GM21619 (cell line): ENCODE data around the gene CAD.

ENCODE experiments used
- ATAC-seq: cut with Tn5 transposase; IDR thresholded peaks from one replicate; pipeline ENCODE4 v1.9.1; 2021; ENCODE audit not compliant: unreplicated experiment

Gene CAD

DNA sequence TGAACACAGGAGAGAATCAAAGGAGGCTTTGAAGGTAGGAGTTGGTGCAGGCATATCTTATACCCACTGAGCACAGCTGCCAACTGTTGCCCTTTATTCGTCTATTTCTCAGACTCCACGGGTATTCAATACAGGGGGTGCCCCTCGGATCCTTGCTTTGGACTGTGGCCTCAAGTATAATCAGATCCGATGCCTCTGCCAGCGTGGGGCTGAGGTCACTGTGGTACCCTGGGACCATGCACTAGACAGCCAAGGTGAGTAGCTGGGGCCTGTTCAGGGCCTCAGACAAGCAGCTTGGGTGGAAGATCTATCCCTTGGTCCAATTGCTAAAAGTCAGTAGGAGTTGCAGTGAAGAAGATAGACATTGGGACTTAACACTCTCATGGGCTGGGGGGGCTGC is 5.2 kb downstream of the CAD start:
- ATAC-seq, result no peak

DNA sequence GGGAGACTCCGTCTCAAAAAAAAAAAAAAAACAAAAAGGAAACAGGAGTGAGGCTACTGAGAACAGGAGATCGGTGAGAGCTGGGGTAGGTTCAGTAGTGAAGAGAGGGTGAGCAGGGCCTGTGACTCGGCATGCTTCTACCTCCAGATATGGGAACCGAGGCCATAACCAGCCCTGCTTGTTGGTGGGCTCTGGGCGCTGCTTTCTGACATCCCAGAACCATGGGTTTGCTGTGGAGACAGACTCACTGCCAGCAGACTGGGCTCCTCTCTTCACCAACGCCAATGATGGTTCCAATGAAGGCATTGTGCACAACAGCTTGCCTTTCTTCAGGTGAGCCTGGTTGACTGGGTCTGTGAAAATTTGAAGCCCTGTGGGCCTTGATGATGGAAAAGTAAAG is 6.2 kb downstream of the CAD start:
- ATAC-seq, result no peak

DNA sequence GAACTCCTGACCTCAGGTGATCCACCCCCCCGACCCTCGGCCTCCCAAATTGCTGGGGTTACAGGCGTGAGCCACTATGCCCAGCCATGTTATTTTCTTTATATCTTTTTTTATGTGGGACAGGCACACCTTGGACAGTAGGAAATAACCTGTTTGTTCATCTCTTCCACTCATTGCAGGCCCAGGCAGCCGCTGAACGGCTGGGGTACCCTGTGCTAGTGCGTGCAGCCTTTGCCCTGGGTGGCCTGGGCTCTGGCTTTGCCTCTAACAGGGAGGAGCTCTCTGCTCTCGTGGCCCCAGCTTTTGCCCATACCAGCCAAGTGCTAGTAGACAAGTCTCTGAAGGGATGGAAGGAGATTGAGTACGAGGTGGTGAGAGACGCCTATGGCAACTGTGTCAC is 8.4 kb downstream of the CAD start:
- no peak for ATAC-seq

DNA sequence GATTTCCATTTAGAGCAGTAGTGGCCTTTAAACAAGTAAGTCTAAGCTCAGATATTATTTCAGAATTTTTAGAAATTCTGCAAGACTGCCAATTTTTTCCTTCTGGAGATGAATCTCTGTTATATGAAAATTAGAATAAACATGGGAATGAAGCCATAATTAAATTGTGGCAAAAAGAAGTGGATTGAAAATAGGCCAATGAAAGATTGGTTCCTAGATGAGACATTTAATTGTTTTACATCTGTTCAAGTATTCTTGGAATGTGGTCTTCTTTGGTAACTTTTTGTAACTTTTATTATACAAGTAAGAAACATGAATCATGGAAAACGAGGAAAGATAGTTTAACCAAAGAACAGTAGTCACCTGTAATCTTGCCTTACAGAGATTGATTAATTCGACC is 10.3 kb downstream of the CAD start:
- no peak for ATAC-seq

DNA sequence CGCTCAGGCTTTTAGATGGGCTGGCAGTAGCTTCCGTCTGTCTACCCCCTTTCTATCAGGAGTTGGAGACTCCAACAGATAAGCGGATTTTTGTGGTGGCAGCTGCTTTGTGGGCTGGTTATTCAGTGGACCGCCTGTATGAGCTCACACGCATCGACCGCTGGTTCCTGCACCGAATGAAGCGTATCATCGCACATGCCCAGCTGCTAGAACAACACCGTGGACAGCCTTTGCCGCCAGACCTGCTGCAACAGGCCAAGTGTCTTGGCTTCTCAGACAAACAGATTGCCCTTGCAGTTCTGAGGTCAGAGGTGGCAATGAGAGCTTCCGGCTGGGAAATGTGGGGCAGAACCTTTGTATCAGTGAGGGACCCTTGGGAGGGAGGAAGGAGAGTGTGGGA is 14.8 kb downstream of the CAD start:
- ATAC-seq, result no peak

DNA sequence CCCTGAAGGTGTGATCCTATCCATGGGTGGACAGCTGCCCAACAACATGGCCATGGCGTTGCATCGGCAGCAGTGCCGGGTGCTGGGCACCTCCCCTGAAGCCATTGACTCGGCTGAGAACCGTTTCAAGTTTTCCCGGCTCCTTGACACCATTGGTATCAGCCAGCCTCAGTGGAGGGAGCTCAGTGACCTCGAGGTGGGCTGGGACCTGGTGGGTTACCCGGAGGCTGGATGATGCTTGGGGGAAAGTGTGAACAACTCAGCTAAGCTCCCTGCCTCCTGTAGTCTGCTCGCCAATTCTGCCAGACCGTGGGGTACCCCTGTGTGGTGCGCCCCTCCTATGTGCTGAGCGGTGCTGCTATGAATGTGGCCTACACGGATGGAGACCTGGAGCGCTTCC is 16.2 kb downstream of the CAD start:
- no peak for ATAC-seq

DNA sequence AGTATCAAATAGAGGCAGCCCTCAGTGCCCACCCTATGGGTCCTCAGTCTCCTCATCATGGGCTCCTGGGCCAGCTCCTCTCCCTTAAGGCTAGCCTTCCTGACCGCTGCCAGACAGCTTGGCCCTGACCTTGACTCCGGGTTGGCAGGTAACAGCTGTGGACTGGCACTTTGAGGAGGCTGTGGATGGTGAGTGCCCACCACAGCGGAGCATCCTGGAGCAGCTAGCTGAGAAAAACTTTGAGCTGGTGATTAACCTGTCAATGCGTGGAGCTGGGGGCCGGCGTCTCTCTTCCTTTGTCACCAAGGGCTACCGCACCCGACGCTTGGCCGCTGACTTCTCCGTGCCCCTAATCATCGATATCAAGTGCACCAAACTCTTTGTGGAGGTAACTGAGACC is 19.0 kb downstream of the CAD start:
- ATAC-seq, result no peak

GRCh38 chr2:27236626-27237025 is 19.5 kb downstream of the CAD start:
- ATAC-seq, result no peak

GRCh38 chr2:27237341-27237945 is 20.3 kb downstream of the CAD start:
- ATAC-seq, result no peak

- ATAC-seq, result no peak
Measured at GRCh38 chr2:27238976-27239375, 21.8 kb downstream of the CAD start.

GRCh38 chr2:27240406-27240805 is 23.2 kb downstream of the CAD start:
- no peak for ATAC-seq

DNA sequence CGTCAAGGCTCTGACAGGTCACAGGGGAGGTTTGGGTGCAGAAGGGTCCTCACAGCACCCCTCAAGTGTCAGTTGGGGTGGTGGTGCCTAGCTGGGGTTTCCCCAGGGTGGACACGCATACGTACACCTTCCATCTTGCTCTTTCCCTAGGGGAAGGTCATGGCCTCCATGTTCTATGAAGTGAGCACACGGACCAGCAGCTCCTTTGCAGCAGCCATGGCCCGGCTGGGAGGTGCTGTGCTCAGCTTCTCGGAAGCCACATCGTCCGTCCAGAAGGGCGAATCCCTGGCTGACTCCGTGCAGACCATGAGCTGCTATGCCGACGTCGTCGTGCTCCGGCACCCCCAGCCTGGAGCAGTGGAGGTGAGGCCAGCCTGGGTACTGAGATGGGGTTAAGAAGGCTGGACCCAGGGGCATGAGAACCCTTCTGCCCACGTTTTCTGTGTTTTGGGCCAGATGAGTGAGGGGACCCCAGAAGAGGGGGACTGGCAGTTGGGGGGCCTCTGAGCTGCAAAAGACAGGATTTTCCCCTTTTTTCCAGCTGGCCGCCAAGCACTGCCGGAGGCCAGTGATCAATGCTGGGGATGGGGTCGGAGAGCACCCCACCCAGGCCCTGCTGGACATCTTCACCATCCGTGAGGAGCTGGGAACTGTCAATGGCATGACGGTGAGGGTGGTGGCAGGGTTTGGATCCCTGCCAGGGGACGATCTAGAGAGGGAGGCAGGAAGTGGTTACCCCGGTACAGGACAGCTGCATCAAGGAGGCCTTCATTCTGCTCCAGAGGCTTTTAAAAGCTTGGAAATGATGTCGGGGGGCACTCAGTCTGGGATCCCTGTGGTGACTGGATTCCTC is 24.8 kb downstream of the CAD start:
- ATAC-seq, result no peak

DNA sequence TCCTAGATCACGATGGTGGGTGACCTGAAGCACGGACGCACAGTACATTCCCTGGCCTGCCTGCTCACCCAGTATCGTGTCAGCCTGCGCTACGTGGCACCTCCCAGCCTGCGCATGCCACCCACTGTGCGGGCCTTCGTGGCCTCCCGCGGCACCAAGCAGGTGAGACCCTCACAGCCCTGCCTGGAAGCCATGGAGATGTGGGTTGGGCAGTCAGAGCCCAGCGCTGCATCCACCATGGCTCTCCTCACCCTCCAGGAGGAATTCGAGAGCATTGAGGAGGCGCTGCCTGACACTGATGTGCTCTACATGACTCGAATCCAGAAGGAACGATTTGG is 25.4 kb downstream of the CAD start:
- no peak for ATAC-seq

DNA sequence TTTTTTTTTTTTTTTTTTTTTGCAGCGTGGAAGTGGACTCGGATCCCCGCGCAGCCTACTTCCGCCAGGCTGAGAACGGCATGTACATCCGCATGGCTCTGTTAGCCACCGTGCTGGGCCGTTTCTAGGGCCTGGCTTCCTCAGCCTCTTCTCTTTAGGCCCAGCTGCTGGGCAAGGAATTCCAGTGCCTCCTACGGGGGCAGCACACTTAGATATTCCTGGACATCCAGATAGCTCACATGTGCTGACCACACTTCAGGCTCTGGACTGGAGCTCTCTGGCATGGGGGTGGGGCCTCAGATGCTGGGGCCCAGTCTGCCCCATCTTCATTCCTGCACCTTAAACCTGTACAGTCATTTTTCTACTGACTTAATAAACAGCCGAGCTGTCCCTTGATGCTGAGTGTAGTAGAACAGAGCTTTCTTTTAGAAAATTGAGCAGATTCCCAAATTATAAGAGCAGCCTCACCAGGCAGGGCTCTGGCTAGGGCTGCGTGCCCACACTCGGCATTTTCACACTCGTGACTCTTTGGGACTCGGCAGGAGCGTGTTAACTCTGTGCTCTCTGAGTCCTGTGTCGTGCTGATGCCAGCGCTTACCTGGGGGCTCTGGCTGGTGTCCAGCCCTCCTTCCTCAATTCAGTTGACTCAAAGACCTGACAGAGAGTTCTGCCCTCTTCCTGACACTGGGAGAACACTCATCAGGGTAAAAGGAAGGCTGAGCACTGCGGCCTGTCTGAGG is 26.4 kb downstream of the CAD start:
- ATAC-seq, result no peak

GRCh38 chr2:27245116-27245515 is 27.9 kb downstream of the CAD start:
- no peak for ATAC-seq

DNA sequence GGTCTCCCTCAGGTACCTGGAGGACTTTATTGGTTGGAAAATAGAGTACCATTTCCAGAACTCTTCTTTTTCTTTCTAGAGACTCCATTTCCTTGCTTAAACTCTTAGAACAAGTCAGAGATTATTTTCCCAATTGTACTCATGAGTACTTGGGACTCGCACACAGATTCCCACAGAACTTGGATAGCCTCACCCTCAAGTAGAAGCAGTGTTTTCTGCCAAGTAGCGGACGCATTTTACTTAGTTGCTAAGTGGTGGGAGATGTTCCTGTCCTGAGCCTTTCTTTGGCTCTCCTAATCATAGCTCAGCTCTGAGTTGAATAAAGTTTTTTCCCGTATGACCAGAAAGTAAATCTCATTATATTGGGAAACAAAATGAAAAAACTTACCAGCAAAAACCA is 28.5 kb downstream of the CAD start:
- no peak for ATAC-seq

DNA sequence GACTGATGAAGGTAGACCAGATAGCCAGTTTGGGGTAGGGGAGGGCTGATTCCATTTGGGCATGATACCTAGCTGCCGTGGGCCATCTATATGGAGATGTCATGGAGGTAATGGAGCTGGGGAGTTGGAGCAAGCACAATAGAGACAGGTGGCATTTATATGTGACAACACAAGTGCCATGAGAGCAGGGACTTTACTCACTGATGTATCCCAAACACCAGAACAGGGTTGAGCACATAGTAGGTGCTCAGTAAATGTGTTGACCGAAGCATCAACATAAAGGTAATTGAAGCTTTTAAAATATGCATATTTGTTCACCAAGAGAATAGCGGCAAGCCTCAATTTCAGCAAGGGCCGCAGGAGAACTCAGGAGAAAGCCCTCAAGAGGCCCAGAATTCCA is 30.7 kb downstream of the CAD start:
- ATAC-seq, result no peak

DNA sequence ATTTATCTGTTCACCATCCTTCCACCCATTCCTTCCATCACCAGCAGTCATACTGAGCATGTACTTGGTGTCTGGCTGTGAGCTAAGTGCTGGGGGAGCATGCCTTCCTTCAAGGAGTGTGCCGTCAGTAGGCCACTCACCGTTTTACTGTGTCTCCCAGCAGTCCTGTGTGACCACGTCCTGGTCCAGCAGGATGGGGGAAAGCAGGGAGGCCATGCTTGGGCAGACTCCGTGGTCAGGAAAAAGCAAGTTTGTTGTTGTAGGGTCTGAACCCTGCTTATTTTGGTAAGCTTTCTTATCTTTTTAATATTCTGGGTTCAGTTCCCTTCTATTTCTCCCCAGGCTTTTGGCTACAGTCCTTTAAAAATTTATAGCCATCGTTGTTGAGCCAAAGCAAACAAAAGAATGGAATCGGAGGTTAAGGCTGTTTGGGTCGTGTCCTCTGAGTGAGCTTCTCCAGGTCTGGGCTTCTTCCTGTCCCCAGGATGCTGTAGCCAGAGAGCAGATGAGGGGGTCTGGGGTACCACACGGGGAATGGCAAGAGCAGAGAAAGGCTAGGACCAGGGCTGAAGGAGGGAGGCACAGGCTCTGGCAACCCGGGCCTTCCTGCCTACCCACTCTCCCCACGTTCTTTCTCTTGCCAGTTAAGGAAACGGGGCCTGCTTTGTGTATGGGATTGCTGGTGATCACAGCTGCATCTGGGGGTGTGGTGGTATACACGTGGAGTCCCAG is 32.2 kb downstream of the CAD start:
- no peak for ATAC-seq

- no peak for ATAC-seq
Measured at GRCh38 chr2:27249891-27250651, 32.9 kb downstream of the CAD start.

GRCh38 chr2:27250652-27251379 is 33.6 kb downstream of the CAD start:
- ATAC-seq, result no peak
